ENCODE measurements around the gene CSK.

The CSK gene

GRCh38 chr15:74841891-74842373, 60.1 kb downstream of the CSK start:
- TF ChIP-seq ZFX (IDR thresholded peaks at IDR 0.05) = no peak
- TF ChIP-seq, protein P1, sequence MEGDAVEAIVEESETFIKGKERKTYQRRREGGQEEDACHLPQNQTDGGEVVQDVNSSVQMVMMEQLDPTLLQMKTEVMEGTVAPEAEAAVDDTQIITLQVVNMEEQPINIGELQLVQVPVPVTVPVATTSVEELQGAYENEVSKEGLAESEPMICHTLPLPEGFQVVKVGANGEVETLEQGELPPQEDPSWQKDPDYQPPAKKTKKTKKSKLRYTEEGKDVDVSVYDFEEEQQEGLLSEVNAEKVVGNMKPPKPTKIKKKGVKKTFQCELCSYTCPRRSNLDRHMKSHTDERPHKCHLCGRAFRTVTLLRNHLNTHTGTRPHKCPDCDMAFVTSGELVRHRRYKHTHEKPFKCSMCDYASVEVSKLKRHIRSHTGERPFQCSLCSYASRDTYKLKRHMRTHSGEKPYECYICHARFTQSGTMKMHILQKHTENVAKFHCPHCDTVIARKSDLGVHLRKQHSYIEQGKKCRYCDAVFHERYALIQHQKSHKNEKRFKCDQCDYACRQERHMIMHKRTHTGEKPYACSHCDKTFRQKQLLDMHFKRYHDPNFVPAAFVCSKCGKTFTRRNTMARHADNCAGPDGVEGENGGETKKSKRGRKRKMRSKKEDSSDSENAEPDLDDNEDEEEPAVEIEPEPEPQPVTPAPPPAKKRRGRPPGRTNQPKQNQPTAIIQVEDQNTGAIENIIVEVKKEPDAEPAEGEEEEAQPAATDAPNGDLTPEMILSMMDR (conservative IDR thresholded peaks at IDR 0.05) = no peak
- peak overlapping the region; percentile 97 for H3K27ac ChIP-seq

- TF ChIP-seq, protein P1 (conservative IDR thresholded peaks at IDR 0.05) = peak; percentile 96
- peak; percentile 75; the same call in 1 of the 2 replicates for TF ChIP-seq ZFX (IDR thresholded peaks at IDR 0.05)
These were observed 60.9 kb downstream of the CSK start, which contains the start of gene ULK3 for GRCh38 chr15:74842581-74843444. TSS of gene ULK3 (minus strand) at chr15:74843156. CDS start at chr15:74843105, 51 bp downstream.

GRCh38 chr15:74843445-74843828, 61.6 kb downstream of the CSK start:
- TF ChIP-seq ZFX (IDR thresholded peaks at IDR 0.05) = no peak
- TF ChIP-seq, protein P1 (conservative IDR thresholded peaks at IDR 0.05) = no peak
- H3K27ac ChIP-seq = peak overlapping the region; percentile 97

More at GRCh38 chr15:74842581-74843444, 60.9 kb downstream of the CSK start, which contains the start of gene ULK3:
- H3K27ac ChIP-seq = peak within 1 kb of the TSS; percentile 97

DNA sequence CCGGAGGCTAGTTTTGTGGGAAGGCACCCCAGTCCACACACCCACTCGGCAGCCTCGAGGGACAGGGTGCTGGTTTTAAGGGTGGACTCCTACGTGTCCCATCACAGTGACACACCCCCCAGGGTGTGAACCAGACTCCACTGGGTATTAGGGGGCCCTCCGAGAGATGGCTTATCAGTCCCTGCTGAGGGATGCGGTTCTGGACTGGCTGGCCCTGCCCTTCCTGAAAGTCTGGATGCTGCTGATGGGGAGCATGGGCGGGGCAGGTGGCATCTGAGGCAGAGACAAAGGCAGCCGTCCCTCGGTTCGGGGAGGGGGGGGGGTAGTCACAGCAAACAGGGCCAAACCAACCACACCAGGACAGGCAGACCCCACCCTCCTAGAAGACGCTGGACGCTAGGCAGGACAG, 62.0 kb downstream of the CSK start:
- H3K27ac ChIP-seq = peak overlapping the region; percentile 97
- TF ChIP-seq, protein P1 (conservative IDR thresholded peaks at IDR 0.05) = no peak
- TF ChIP-seq ZFX (IDR thresholded peaks at IDR 0.05) = no peak

- no peak overlapping the region; the same call in 1 of the 2 replicates for H3K27ac ChIP-seq
- TF ChIP-seq ZFX (IDR thresholded peaks at IDR 0.05) = no peak
- TF ChIP-seq, protein P1 (conservative IDR thresholded peaks at IDR 0.05) = no peak
These were observed 62.7 kb downstream of the CSK start for GRCh38 chr15:74844319-74845207.

GRCh38 chr15:74845208-74845568, 63.3 kb downstream of the CSK start:
- H3K27ac ChIP-seq = no peak overlapping the region
- TF ChIP-seq ZFX (IDR thresholded peaks at IDR 0.05) = no peak
- TF ChIP-seq, protein P1 (conservative IDR thresholded peaks at IDR 0.05) = no peak
